ENCODE results near the gene TMEM109. TPM values are rescaled to one million over a fixed set of nuclear protein-coding genes. Genes with fewer than 3 reads are reported as not detected.

The TMEM109 gene
- total RNA-seq, 3 donors from 2014 or later, result 77.6 to 112 (median 77.7) TPM

DNA sequence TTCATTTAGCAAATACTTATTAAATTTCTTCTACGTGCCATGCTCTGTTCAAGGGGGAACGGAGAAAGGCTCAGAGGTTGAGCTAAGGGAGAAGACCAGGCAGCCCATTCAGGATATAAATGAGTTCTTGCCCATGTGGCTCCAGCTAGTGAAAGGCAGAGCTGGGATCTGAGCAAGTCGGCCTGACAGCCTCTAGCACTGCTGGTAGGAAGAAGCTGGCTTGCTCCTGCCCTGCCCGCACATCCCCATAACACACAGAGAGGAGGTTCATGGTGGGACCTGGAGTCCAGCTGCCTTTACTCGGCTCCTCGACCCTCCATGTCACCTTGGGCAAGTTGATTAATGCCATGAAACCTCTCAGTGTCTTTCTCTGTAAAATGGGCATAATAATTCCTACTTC lies 36.1 kb downstream of the TMEM109 start:
- no peaks in the 10 kb centered on the region for H3K9me3 ChIP-seq
- no peak for DNase-seq (ENCODE audit: low spot score in 2 of 2)
- H3K4me3 ChIP-seq, result peak overlapping the region in 2 of 3 donors; percentile 41 to 55
- intact Hi-C loops (cut with DNase I; ENCODE audit: low total_unique reads), result no loop called here
- no peak for TF ChIP-seq POLR2AphosphoS5 (IDR thresholded peaks at IDR 0.05)
- TF ChIP-seq POLR2A (IDR thresholded peaks at IDR 0.05), result no peak
- TF ChIP-seq, protein P1, sequence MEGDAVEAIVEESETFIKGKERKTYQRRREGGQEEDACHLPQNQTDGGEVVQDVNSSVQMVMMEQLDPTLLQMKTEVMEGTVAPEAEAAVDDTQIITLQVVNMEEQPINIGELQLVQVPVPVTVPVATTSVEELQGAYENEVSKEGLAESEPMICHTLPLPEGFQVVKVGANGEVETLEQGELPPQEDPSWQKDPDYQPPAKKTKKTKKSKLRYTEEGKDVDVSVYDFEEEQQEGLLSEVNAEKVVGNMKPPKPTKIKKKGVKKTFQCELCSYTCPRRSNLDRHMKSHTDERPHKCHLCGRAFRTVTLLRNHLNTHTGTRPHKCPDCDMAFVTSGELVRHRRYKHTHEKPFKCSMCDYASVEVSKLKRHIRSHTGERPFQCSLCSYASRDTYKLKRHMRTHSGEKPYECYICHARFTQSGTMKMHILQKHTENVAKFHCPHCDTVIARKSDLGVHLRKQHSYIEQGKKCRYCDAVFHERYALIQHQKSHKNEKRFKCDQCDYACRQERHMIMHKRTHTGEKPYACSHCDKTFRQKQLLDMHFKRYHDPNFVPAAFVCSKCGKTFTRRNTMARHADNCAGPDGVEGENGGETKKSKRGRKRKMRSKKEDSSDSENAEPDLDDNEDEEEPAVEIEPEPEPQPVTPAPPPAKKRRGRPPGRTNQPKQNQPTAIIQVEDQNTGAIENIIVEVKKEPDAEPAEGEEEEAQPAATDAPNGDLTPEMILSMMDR (IDR thresholded peaks at IDR 0.05), result no peak
- H3K4me1 ChIP-seq, result peaks cover 0 to 4% of the 10 kb centered on the region in 2 donors
- H3K27me3 ChIP-seq, result no peaks in the 10 kb centered on the region
- H3K36me3 ChIP-seq, result no peaks in the 10 kb centered on the region
- H3K27ac ChIP-seq, result no peak overlapping the region

DNA sequence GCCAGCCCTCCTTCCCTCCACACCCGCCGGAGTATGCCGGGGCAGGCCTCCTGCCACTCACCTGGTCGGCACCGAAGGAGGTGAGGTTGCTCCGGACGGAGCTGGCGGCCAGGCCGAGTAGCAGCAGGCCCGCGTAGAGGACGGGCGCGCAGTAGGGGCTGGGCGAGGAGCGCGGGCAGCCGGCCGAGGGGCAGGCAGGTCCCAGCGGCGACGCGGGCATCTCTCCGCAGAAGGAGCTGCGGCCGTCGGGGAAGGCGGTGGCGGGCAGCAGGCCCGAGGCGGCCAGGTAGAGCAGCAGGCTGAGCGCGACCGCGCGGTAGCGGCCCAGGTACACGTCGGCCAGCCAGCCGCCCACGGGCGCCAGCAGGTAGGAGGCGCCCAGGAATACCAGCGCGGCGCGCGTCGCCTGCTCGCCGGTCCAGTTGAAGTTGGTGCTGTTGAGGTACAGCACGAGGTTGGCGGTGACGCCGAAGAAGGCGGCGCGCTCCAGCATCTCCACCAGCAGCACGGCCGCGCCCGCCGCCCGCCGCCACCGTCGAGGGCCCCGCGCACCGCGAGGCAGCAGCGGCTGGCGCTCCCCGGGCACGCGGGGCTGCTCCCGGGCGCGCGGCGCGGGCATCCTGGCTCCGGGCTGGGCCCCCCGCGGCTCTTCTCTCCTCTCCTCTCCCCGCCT lies 37.1 kb downstream of the TMEM109 start:
- intact Hi-C loops (cut with DNase I; ENCODE audit: low total_unique reads), result no loop called here
- peak overlapping the region; percentile 41 to 72 (median 55) for H3K4me3 ChIP-seq
- peaks cover 0 to 4% of the 10 kb centered on the region in 2 donors for H3K4me1 ChIP-seq
- DNase-seq (ENCODE audit: low spot score in 2 of 2), result no peak
- TF ChIP-seq POLR2A (IDR thresholded peaks at IDR 0.05) (no peak), POLR2AphosphoS5 (IDR thresholded peaks at IDR 0.05) (no peak)
- TF ChIP-seq, protein P1 (IDR thresholded peaks at IDR 0.05), result no peak
- no peaks in the 10 kb centered on the region for H3K36me3 ChIP-seq
- H3K27ac ChIP-seq, result peak overlapping the region in 1 of 2 donors; percentile 80
- no peaks in the 10 kb centered on the region for H3K9me3 ChIP-seq
- no peaks in the 10 kb centered on the region for H3K27me3 ChIP-seq

DNA sequence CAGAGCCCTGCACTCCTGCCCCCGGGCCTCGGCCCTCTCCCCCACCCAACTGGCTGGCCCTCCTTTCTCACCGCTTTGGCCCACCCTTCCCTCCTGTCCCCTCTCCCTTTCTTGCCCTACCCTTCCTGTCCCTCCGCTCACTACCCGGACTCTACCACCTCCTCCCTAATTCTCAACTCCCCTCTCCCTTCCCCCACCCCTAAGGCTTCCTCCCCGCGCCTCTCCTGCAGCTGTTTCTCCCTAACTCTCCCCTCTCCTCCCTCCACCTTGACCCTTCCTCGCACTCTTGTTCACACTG lies 37.6 kb downstream of the TMEM109 start:
- TF ChIP-seq, protein P1 (IDR thresholded peaks at IDR 0.05), result no peak
- TF ChIP-seq POLR2AphosphoS5 (IDR thresholded peaks at IDR 0.05) (no peak), POLR2A (IDR thresholded peaks at IDR 0.05) (no peak)
- H3K27me3 ChIP-seq, result no peaks in the 10 kb centered on the region
- peak overlapping the region; percentile 41 to 72 (median 55) for H3K4me3 ChIP-seq
- H3K36me3 ChIP-seq, result no peaks in the 10 kb centered on the region
- H3K9me3 ChIP-seq, result no peaks in the 10 kb centered on the region
- H3K27ac ChIP-seq, result peak overlapping the region; percentile 67 to 80
- peaks cover 0 to 4% of the 10 kb centered on the region in 2 donors for H3K4me1 ChIP-seq
- DNase-seq (ENCODE audit: low spot score in 2 of 2), result no peak
- intact Hi-C loops (cut with DNase I; ENCODE audit: low total_unique reads), result no loop called here

DNA sequence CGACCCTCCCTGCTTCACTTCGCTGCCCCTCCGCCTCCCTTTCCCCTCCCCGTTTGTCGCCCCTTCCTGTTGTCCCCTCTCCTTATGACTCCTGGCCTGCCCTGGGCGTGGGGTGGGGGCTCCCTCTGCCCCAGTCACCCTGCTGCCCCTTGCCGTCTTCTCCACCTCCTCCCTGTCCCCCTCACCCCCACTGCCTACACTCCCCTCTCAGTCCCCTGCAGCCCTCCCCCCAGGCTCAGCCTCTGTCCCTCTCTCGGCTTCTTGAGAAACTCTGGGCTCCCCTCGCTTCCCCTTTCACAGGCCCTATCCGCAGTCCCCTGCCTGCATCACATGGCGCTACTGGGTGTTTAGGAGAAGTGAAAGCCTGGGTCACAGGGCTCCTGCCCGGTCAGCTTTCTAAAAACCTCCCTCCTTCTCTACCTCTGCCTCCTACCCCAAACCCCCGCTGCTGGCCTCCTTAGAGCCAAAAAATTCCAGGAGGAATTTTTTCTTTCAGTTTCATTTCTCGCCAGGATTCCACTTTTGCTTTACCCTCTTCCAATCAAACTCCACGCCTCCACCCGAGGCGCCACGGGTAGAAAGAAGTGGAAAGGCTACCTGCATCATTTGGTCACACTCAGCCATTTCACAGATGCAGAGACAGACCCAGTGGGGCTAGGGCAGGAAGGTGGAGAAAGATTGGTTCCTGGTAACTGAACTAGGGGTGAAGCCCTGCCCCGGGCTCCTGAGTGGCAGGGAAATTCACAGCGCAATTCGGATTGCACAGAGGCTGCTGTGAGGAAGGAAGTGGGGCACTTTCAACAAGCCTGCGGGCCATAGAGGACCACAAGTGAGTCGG lies 38.2 kb downstream of the TMEM109 start, which contains the start of gene SLC15A3:
Gene SLC15A3, minus strand, starts transcription at position 273 of the 838 bp plus-strand sequence. CDS start 625 bp downstream, outside the sequence.
- no peaks in the 10 kb centered on the region for H3K36me3 ChIP-seq
- TF ChIP-seq, protein P1 (IDR thresholded peaks at IDR 0.05), result no peak
- TF ChIP-seq POLR2AphosphoS5 (IDR thresholded peaks at IDR 0.05), result peak in 1 of 3 donors; percentile 23
- TF ChIP-seq POLR2A (IDR thresholded peaks at IDR 0.05), result no peak
- DNase-seq (ENCODE audit: low spot score in 2 of 2), result peak in 1 of 2 donors; percentile 50
- H3K27me3 ChIP-seq, result no peaks in the 10 kb centered on the region
- no peaks in the 10 kb centered on the region for H3K9me3 ChIP-seq
- peak within 1 kb of the TSS; percentile 67 to 80 for H3K27ac ChIP-seq
- H3K4me3 ChIP-seq, result peak within 1 kb of the TSS; percentile 41 to 72 (median 55)
- peaks cover 0 to 4% of the 10 kb centered on the region in 2 donors for H3K4me1 ChIP-seq
- intact Hi-C loops (cut with DNase I; ENCODE audit: low total_unique reads), result no loop called here

- H3K9me3 ChIP-seq, result no peaks in the 10 kb centered on the region
- intact Hi-C loops (cut with DNase I; ENCODE audit: low total_unique reads), result no loop called here
- H3K4me3 ChIP-seq, result peak overlapping the region; percentile 41 to 72 (median 55)
- no peaks in the 10 kb centered on the region for H3K27me3 ChIP-seq
- H3K27ac ChIP-seq, result peak overlapping the region; percentile 67 to 80
- H3K36me3 ChIP-seq, result no peaks in the 10 kb centered on the region
- no peak for DNase-seq (ENCODE audit: low spot score in 2 of 2)
- no peak for TF ChIP-seq POLR2AphosphoS5 (IDR thresholded peaks at IDR 0.05)
- no peak for TF ChIP-seq POLR2A (IDR thresholded peaks at IDR 0.05)
- TF ChIP-seq, protein P1 (IDR thresholded peaks at IDR 0.05), result no peak
- peaks cover 0 to 4% of the 10 kb centered on the region in 2 donors for H3K4me1 ChIP-seq
Measured at GRCh38 chr11:60952742-60953170, 38.8 kb downstream of the TMEM109 start.
